Activated B cell treated with CpG ODN at 0.5 μM for 24 hours (primary cell): ENCODE data around the gene IARS1. TPM values are rescaled to one million over a fixed set of nuclear protein-coding genes. Genes with fewer than 3 reads are reported as not detected.

Source experiments
- ATAC-seq: fragments of 200-7000 bp; cut with Tn5 transposase; one replicate; pipeline ENCODE4 v1.10.0; 2021; ENCODE audit warnings: low read depth, mild to moderate bottlenecking, moderate library complexity
- CTCF ChIA-PET: fragments of 350-600 bp; sonication (Branson Sonifier 250); formaldehyde crosslinking; loops from one replicate; lab custom pipeline; 2021; ENCODE audit warnings: antibody characterized with exemption; lab: Charles Lee
- POLR2A ChIA-PET: fragments of 350-600 bp; sonication (Branson Sonifier 250); formaldehyde crosslinking; loops from one replicate; lab custom pipeline; 2021; ENCODE audit warnings: antibody characterized with exemption; lab: Charles Lee
- DNase-seq: peaks from one replicate; pipeline ENCODE4 v3.0.0; 2022
- H3K27ac Mint-ChIP-seq: one replicate; pipeline ENCODE4 v1.8.0; 2020; ENCODE audit warnings: mixed read lengths
- H3K27me3 Mint-ChIP-seq: one replicate; pipeline ENCODE4 v1.8.0; 2021; ENCODE audit warnings: mixed read lengths
- H3K36me3 Mint-ChIP-seq: one replicate; pipeline ENCODE4 v1.8.0; 2021; ENCODE audit warnings: low read depth, mixed read lengths
- H3K4me1 Mint-ChIP-seq: one replicate; pipeline ENCODE4 v1.8.0; 2021; ENCODE audit warnings: mixed read lengths
- H3K4me3 Mint-ChIP-seq: one replicate; pipeline ENCODE4 v1.8.0; 2020; ENCODE audit warnings: mild to moderate bottlenecking, mixed read lengths
- H3K9me3 Mint-ChIP-seq: one replicate; pipeline ENCODE4 v1.8.0; 2020; ENCODE audit warnings: mixed read lengths
- intact Hi-C: fragments of 100-400 bp; cut with micrococcal nuclease; formaldehyde crosslinking; loops from one replicate; pipeline ENCODE4 v1.15.1; 2024
- total RNA-seq: library from RNA; stranded (reverse); gene quantifications from 2 replicates; pipeline ENCODE4 v1.2.3, GENCODE V29; 2022
- TF ChIP-seq, protein P1 (sequence below): fragments of 200-600 bp; IDR thresholded peaks from one replicate; pipeline ENCODE4 v1.8.0; 2022; ENCODE audit warnings: antibody characterized with exemption, mild to moderate bottlenecking

IARS1 gene
- total RNA-seq, 1 donor from 2014 or later = 205 TPM

DNA sequence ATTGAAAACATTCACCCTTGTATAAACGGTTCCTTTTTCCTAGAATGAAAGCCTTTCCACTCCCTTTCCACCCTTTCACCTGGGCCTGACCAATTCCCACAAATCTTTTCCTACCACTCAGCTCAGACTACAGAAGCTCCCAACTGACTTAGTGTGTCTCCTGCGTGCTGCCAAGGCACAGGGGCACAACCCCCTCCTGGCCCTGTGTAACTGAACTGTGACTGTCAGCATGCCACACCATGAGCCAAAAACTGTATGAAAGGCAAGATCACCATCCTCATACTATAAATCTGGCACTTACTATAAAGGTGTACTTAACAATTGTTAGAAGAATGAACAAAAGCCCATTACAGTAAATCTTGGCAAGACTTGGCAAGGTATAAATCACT, 20.1 kb upstream of the IARS1 start:
- peaks cover 78% of the 10 kb centered on the region for H3K36me3 Mint-ChIP-seq
- H3K4me1 Mint-ChIP-seq = peaks cover 13% of the 10 kb centered on the region
- DNase-seq = no peak
- ATAC-seq = no peak
- no peaks in the 10 kb centered on the region for H3K9me3 Mint-ChIP-seq
- no peak overlapping the region for H3K4me3 Mint-ChIP-seq
- H3K27me3 Mint-ChIP-seq = no peaks in the 10 kb centered on the region
- POLR2A ChIA-PET = interaction anchor here (0.5 kb wide), 1 partner anchor 389 kb away, joined by 15 read pairs; no protein-coding TSS in a partner anchor
- TF ChIP-seq, protein P1, sequence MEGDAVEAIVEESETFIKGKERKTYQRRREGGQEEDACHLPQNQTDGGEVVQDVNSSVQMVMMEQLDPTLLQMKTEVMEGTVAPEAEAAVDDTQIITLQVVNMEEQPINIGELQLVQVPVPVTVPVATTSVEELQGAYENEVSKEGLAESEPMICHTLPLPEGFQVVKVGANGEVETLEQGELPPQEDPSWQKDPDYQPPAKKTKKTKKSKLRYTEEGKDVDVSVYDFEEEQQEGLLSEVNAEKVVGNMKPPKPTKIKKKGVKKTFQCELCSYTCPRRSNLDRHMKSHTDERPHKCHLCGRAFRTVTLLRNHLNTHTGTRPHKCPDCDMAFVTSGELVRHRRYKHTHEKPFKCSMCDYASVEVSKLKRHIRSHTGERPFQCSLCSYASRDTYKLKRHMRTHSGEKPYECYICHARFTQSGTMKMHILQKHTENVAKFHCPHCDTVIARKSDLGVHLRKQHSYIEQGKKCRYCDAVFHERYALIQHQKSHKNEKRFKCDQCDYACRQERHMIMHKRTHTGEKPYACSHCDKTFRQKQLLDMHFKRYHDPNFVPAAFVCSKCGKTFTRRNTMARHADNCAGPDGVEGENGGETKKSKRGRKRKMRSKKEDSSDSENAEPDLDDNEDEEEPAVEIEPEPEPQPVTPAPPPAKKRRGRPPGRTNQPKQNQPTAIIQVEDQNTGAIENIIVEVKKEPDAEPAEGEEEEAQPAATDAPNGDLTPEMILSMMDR = no peak
- CTCF ChIA-PET = no interaction called here
- intact Hi-C loops = no loop called here
- H3K27ac Mint-ChIP-seq = no peak overlapping the region

DNA sequence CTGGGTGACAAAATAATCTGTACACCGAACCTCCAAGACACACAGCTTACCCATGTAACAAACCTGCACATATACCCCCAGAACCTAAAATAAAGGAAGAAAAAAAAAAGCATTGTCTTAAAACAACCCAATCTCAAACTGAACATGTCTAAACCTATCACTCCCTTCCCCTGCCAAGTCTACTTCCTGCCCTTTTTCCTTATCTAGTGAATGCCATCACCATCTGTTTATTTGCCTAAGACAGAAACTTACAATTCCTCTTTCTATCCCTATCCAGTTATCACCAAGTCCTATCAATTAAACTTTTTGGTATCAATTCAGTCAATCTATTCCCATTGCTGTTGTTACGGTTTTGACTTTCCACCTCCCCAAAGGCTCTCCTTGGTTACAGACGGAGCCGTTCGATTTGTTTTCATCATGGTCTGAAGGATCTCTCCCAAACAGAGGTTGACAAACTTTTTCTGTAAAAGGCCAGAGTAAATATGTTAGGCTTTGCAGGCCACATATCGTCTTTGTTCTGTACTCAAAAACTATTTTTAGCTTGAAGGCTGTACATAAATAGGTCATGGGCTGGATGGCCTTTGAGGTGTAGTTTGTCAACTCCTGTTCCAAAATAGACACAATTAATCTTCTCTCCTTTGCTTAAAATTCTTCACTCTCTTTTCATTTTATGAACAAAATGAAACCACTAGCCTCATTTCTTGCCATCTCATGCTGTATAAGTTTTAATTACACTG, 19.6 kb upstream of the IARS1 start:
- H3K27ac Mint-ChIP-seq = no peak overlapping the region
- intact Hi-C loops = no loop called here
- TF ChIP-seq, protein P1 = no peak
- H3K36me3 Mint-ChIP-seq = peaks cover 78% of the 10 kb centered on the region
- H3K27me3 Mint-ChIP-seq = no peaks in the 10 kb centered on the region
- ATAC-seq (no peak), DNase-seq (no peak)
- H3K4me1 Mint-ChIP-seq = peaks cover 13% of the 10 kb centered on the region
- H3K9me3 Mint-ChIP-seq = no peaks in the 10 kb centered on the region
- H3K4me3 Mint-ChIP-seq = no peak overlapping the region
- POLR2A ChIA-PET = no interaction called here
- CTCF ChIA-PET = no interaction called here

DNA sequence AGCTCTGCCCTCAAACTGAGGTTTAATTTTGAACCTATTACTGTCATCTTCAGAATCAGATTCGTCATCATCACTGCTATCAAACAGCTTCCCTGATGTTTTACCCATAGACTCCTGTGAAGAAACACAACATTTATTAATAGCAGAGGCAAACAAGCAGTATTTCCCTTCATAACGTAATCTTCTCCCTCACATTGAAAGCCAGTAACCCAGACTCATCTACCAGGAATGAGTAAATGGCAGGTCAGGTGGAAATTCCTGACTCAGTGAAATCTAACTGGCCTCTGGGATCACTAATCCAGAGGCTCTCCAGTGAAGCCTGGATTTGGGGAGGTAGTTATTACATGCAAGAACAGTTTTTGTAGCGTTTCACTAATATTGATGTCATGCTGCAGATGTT, 17.1 kb upstream of the IARS1 start:
- ChIA-PET POLR2A (no interaction called here), CTCF (no interaction called here)
- no peaks in the 10 kb centered on the region for H3K27me3 Mint-ChIP-seq
- peaks cover 13% of the 10 kb centered on the region for H3K4me1 Mint-ChIP-seq
- TF ChIP-seq, protein P1 = no peak
- DNase-seq (no peak), ATAC-seq (no peak)
- intact Hi-C loops = no loop called here
- no peak overlapping the region for H3K27ac Mint-ChIP-seq
- H3K9me3 Mint-ChIP-seq = no peaks in the 10 kb centered on the region
- H3K36me3 Mint-ChIP-seq = peaks cover 79% of the 10 kb centered on the region
- H3K4me3 Mint-ChIP-seq = no peak overlapping the region

DNA sequence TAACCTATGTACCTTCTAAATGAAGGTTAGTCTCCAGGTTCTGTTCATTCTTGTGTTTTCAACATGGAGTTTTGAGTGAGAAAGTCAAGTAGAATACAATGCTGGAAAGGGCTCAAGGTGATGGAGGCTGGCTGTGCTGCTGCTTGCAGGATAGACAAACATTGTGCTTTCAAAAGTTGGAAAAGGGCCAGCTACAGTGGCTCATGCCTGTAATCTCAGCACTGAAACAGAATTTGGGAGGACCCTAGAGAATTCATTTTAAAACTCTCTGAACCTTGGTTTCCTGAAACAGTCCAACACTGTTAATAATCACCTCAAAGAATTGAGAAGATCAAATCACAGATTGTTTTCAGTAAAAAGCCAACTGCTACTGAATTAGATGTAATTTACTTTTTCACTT, 15.4 kb upstream of the IARS1 start:
- no peaks in the 10 kb centered on the region for H3K9me3 Mint-ChIP-seq
- H3K27me3 Mint-ChIP-seq = no peaks in the 10 kb centered on the region
- TF ChIP-seq, protein P1 = no peak
- intact Hi-C loops = no loop called here
- ATAC-seq = no peak
- H3K4me3 Mint-ChIP-seq = no peak overlapping the region
- no peak overlapping the region for H3K27ac Mint-ChIP-seq
- ChIA-PET CTCF (no interaction called here), POLR2A (interaction anchor here (0.5 kb wide), 1 partner anchor 500 kb away, joined by 5 read pairs; no protein-coding TSS in a partner anchor)
- no peak for DNase-seq
- peaks cover 13% of the 10 kb centered on the region for H3K4me1 Mint-ChIP-seq
- H3K36me3 Mint-ChIP-seq = peaks cover 82% of the 10 kb centered on the region

DNA sequence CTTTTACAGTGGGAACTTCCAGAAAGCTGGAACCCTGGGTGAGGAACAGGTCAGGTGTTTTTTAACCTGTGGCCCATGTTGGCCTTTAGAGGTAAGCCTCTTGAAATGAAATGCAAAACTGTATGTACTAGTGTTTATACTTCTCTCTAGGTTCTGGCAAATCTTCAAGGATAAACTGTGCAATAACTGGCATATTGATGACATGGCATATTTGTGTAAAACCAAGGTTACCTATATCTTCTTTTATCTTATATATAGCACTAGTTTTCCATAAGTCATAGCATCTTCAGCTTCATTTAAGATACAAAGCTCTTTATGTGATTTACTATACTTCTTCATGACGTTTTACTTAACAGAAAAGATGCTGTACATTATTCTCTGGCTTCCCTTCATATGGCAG, 7.4 kb upstream of the IARS1 start:
- TF ChIP-seq, protein P1 = no peak
- Mint-ChIP-seq H3K4me3 (no peak overlapping the region), H3K9me3 (no peaks in the 10 kb centered on the region), H3K27ac (peak overlapping the region; percentile 30), H3K36me3 (peaks cover 78% of the 10 kb centered on the region), H3K4me1 (peaks cover 33% of the 10 kb centered on the region), H3K27me3 (no peaks in the 10 kb centered on the region)
- no peak for DNase-seq
- ChIA-PET POLR2A (no interaction called here), CTCF (no interaction called here)
- intact Hi-C loops = no loop called here
- ATAC-seq = no peak
